Activated naive CD8-positive, alpha-beta T cell treated with anti-CD3 and anti-CD28 coated beads for 36 hours (primary cell): ENCODE measurements around the gene LRRIQ1. TPM values are rescaled to one million over a fixed set of nuclear protein-coding genes. Genes with fewer than 3 reads are reported as not detected.
"Not testable (repeated sequence)": the region's sequence is repeated elsewhere in the genome, so short reads cannot be mapped to it uniquely, and the experiment has no call there.

Experiments used
- DNase-seq: peaks from one replicate; pipeline ENCODE4 v3.0.0; 2021
- H3K27ac Mint-ChIP-seq: one replicate; pipeline ENCODE4 v1.8.0; 2022; ENCODE audit warnings: mild to moderate bottlenecking, moderate library complexity, mixed read lengths
- H3K27me3 Mint-ChIP-seq: one replicate; pipeline ENCODE4 v1.8.0; 2022; ENCODE audit warnings: mild to moderate bottlenecking, mixed read lengths
- H3K36me3 Mint-ChIP-seq: one replicate; pipeline ENCODE4 v1.8.0; 2021; ENCODE audit warnings: mild to moderate bottlenecking, mixed read lengths
- H3K4me1 Mint-ChIP-seq: one replicate; pipeline ENCODE4 v1.8.0; 2021; ENCODE audit warnings: mixed read lengths
- H3K4me3 Mint-ChIP-seq: one replicate; pipeline ENCODE4 v1.8.0; 2022; ENCODE audit warnings: mild to moderate bottlenecking, moderate library complexity, mixed read lengths
- H3K9me3 Mint-ChIP-seq: one replicate; pipeline ENCODE4 v1.8.0; 2022; ENCODE audit warnings: mixed read lengths
- total RNA-seq, 2 experiments: library from RNA; stranded (reverse); gene quantifications; one replicate each; pipeline ENCODE4 v1.2.3, GENCODE V29; 2021

The LRRIQ1 gene
- total RNA-seq, 2 experiments from 2014 or later, result not detected

GRCh38 chr12:85203809-85204208 is 167.7 kb downstream of the LRRIQ1 start:
- DNase-seq, H3K4me1 Mint-ChIP-seq, H3K4me3 Mint-ChIP-seq, H3K27me3 Mint-ChIP-seq, H3K36me3 Mint-ChIP-seq, H3K27ac Mint-ChIP-seq: not testable (repeated sequence)
- H3K9me3 Mint-ChIP-seq, result peaks cover 15% of the 10 kb centered on the region

GRCh38 chr12:85206543-85206942 is 170.4 kb downstream of the LRRIQ1 start:
- H3K27ac Mint-ChIP-seq, result no peak overlapping the region

GRCh38 chr12:85224339-85224738 is 188.2 kb downstream of the LRRIQ1 start:
- not testable (repeated sequence) for H3K4me1 Mint-ChIP-seq

More at GRCh38 chr12:85206543-85206942, 170.4 kb downstream of the LRRIQ1 start:
- Mint-ChIP-seq H3K36me3 (peaks cover 2% of the 10 kb centered on the region), H3K9me3 (peaks cover 9% of the 10 kb centered on the region), H3K4me3 (no peak overlapping the region), H3K4me1 (no peaks in the 10 kb centered on the region), H3K27me3 (no peaks in the 10 kb centered on the region)
- DNase-seq, result no peak

GRCh38 chr12:85225501-85225900 is 189.3 kb downstream of the LRRIQ1 start:
- H3K27me3 Mint-ChIP-seq, result no peaks in the 10 kb centered on the region
- no peak overlapping the region for H3K27ac Mint-ChIP-seq
- DNase-seq, result no peak
- no peak overlapping the region for H3K4me3 Mint-ChIP-seq
- H3K9me3 Mint-ChIP-seq, result peaks cover 6% of the 10 kb centered on the region
- no peaks in the 10 kb centered on the region for H3K36me3 Mint-ChIP-seq
- no peaks in the 10 kb centered on the region for H3K4me1 Mint-ChIP-seq

More at GRCh38 chr12:85224339-85224738, 188.2 kb downstream of the LRRIQ1 start:
- not testable (repeated sequence) for H3K27me3 Mint-ChIP-seq, H3K9me3 Mint-ChIP-seq, H3K27ac Mint-ChIP-seq, H3K36me3 Mint-ChIP-seq, H3K4me3 Mint-ChIP-seq, DNase-seq

- H3K4me1 Mint-ChIP-seq, result no peaks in the 10 kb centered on the region
- no peaks in the 10 kb centered on the region for H3K27me3 Mint-ChIP-seq
- H3K9me3 Mint-ChIP-seq, result no peaks in the 10 kb centered on the region
- H3K4me3 Mint-ChIP-seq, result no peak overlapping the region
- no peak for DNase-seq
- H3K36me3 Mint-ChIP-seq, result no peaks in the 10 kb centered on the region
- no peak overlapping the region for H3K27ac Mint-ChIP-seq
These were observed 201.2 kb downstream of the LRRIQ1 start for GRCh38 chr12:85237327-85237726.

GRCh38 chr12:85244561-85244960 is 208.4 kb downstream of the LRRIQ1 start:
- DNase-seq, result no peak
- Mint-ChIP-seq H3K27ac (no peak overlapping the region), H3K4me3 (no peak overlapping the region), H3K9me3 (no peaks in the 10 kb centered on the region), H3K27me3 (no peaks in the 10 kb centered on the region), H3K36me3 (no peaks in the 10 kb centered on the region), H3K4me1 (no peaks in the 10 kb centered on the region)

- Mint-ChIP-seq H3K27ac (no peak overlapping the region), H3K36me3 (no peaks in the 10 kb centered on the region), H3K9me3 (no peaks in the 10 kb centered on the region), H3K4me3 (no peak overlapping the region), H3K4me1 (no peaks in the 10 kb centered on the region), H3K27me3 (no peaks in the 10 kb centered on the region)
- no peak for DNase-seq
These were observed 217.7 kb downstream of the LRRIQ1 start for GRCh38 chr12:85253853-85254252.

GRCh38 chr12:85257671-85258070 is 221.5 kb downstream of the LRRIQ1 start:
- no peaks in the 10 kb centered on the region for H3K4me1 Mint-ChIP-seq
- H3K27ac Mint-ChIP-seq, result no peak overlapping the region
- no peak overlapping the region for H3K4me3 Mint-ChIP-seq
- H3K27me3 Mint-ChIP-seq, result no peaks in the 10 kb centered on the region
- DNase-seq, result no peak
- H3K9me3 Mint-ChIP-seq, result no peaks in the 10 kb centered on the region
- H3K36me3 Mint-ChIP-seq, result no peaks in the 10 kb centered on the region

GRCh38 chr12:85260447-85260846 is 224.3 kb downstream of the LRRIQ1 start:
- Mint-ChIP-seq H3K27ac (no peak overlapping the region), H3K27me3 (no peaks in the 10 kb centered on the region), H3K4me3 (no peak overlapping the region), H3K4me1 (no peaks in the 10 kb centered on the region), H3K36me3 (no peaks in the 10 kb centered on the region), H3K9me3 (no peaks in the 10 kb centered on the region)
- no peak for DNase-seq

GRCh38 chr12:85260896-85261295 is 224.7 kb downstream of the LRRIQ1 start:
- Mint-ChIP-seq H3K27me3 (no peaks in the 10 kb centered on the region), H3K4me1 (no peaks in the 10 kb centered on the region), H3K9me3 (no peaks in the 10 kb centered on the region), H3K4me3 (no peak overlapping the region), H3K36me3 (no peaks in the 10 kb centered on the region), H3K27ac (no peak overlapping the region)
- no peak for DNase-seq

- no peaks in the 10 kb centered on the region for H3K4me1 Mint-ChIP-seq
- DNase-seq, result no peak
- no peak overlapping the region for H3K4me3 Mint-ChIP-seq
- no peaks in the 10 kb centered on the region for H3K36me3 Mint-ChIP-seq
- no peak overlapping the region for H3K27ac Mint-ChIP-seq
- H3K9me3 Mint-ChIP-seq, result no peaks in the 10 kb centered on the region
- no peaks in the 10 kb centered on the region for H3K27me3 Mint-ChIP-seq
These were observed 230.2 kb downstream of the LRRIQ1 start for GRCh38 chr12:85266356-85266755.

- Mint-ChIP-seq H3K9me3 (peaks cover 7% of the 10 kb centered on the region), H3K4me1 (peaks cover 6% of the 10 kb centered on the region), H3K36me3 (no peaks in the 10 kb centered on the region)
These were observed 237.5 kb downstream of the LRRIQ1 start for GRCh38 chr12:85273381-85274314.

GRCh38 chr12:85274315-85274651 is 238.1 kb downstream of the LRRIQ1 start:
- Mint-ChIP-seq H3K4me1 (peaks cover 6% of the 10 kb centered on the region), H3K4me3 (no peak overlapping the region), H3K27ac (no peak overlapping the region), H3K9me3 (peaks cover 7% of the 10 kb centered on the region), H3K27me3 (peaks cover 60% of the 10 kb centered on the region), H3K36me3 (no peaks in the 10 kb centered on the region)
- no peak for DNase-seq

More at GRCh38 chr12:85273381-85274314, 237.5 kb downstream of the LRRIQ1 start:
- Mint-ChIP-seq H3K27me3 (peaks cover 56% of the 10 kb centered on the region), H3K27ac (no peak overlapping the region), H3K4me3 (no peak overlapping the region)
- no peak for DNase-seq

GRCh38 chr12:85275374-85275773 is 239.2 kb downstream of the LRRIQ1 start:
- Mint-ChIP-seq H3K9me3 (peaks cover 7% of the 10 kb centered on the region), H3K36me3 (no peaks in the 10 kb centered on the region), H3K27me3 (peaks cover 71% of the 10 kb centered on the region), H3K4me1 (peaks cover 7% of the 10 kb centered on the region), H3K4me3 (no peak overlapping the region), H3K27ac (no peak overlapping the region)
- DNase-seq, result no peak

- H3K36me3 Mint-ChIP-seq, result no peaks in the 10 kb centered on the region
- peaks cover 11% of the 10 kb centered on the region for H3K4me1 Mint-ChIP-seq
- no peak overlapping the region for H3K4me3 Mint-ChIP-seq
- no peak overlapping the region for H3K27ac Mint-ChIP-seq
- H3K9me3 Mint-ChIP-seq, result peaks cover 7% of the 10 kb centered on the region
- DNase-seq, result no peak
- peaks cover 87% of the 10 kb centered on the region for H3K27me3 Mint-ChIP-seq
These were observed 241.0 kb downstream of the LRRIQ1 start for GRCh38 chr12:85277191-85277590.
